WTC11 (cell line): Measurements from ENCODE around the gene ZNF775.

ENCODE experiments used
- ETV6 ChIP-seq: sonication (generic); formaldehyde crosslinking; IDR thresholded peaks from 2 replicates; pipeline ENCODE4 v1.8.1; 2022; ENCODE audit warnings: mild to moderate bottlenecking, missing genetic modification reagents
- FOXP1 ChIP-seq: sonication (generic); formaldehyde crosslinking; IDR thresholded peaks from 2 replicates; pipeline ENCODE4 v1.8.0; 2022; ENCODE audit warnings: missing genetic modification reagents, mild to moderate bottlenecking, moderate library complexity, borderline replicate concordance
- JUN ChIP-seq: sonication (generic); formaldehyde crosslinking; IDR thresholded peaks from 2 replicates; pipeline ENCODE4 v1.8.0; 2023; ENCODE audit warnings: mild to moderate bottlenecking, missing genetic modification reagents
- NFYB ChIP-seq: sonication (generic); formaldehyde crosslinking; conservative IDR thresholded peaks from 2 replicates; pipeline ENCODE4 v1.8.0; 2022; ENCODE audit warnings: low read depth, missing genetic modification reagents
- NR1H2 ChIP-seq: sonication (generic); formaldehyde crosslinking; IDR thresholded peaks from 2 replicates; pipeline ENCODE4 v1.9.0; 2021; ENCODE audit warnings: mild to moderate bottlenecking, moderate library complexity, missing genetic modification reagents
- RELA ChIP-seq: sonication (generic); formaldehyde crosslinking; IDR thresholded peaks from 2 replicates; pipeline ENCODE4 v1.8.1; 2022; ENCODE audit warnings: missing genetic modification reagents, mild to moderate bottlenecking, borderline replicate concordance
- SMAD3 ChIP-seq: sonication (generic); formaldehyde crosslinking; IDR thresholded peaks from 2 replicates; pipeline ENCODE4 v1.8.0; 2022; ENCODE audit warnings: missing genetic modification reagents, mild to moderate bottlenecking, borderline replicate concordance
- ZNF138 ChIP-seq: sonication (generic); formaldehyde crosslinking; conservative IDR thresholded peaks from 2 replicates; pipeline ENCODE4 v1.8.1; 2022; ENCODE audit warnings: mild to moderate bottlenecking, moderate library complexity, missing genetic modification reagents
- ZNF232 ChIP-seq: sonication (generic); formaldehyde crosslinking; IDR thresholded peaks from 2 replicates; pipeline ENCODE4 v1.8.0; 2022; ENCODE audit warnings: mild to moderate bottlenecking, missing genetic modification reagents
- ZNF317 ChIP-seq: sonication (generic); formaldehyde crosslinking; IDR thresholded peaks from 2 replicates; pipeline ENCODE4 v1.8.1; 2023; ENCODE audit warnings: low read depth, mild to moderate bottlenecking, moderate library complexity, missing genetic modification reagents, borderline replicate concordance
- TF ChIP-seq, protein P1 (sequence below): sonication (generic); formaldehyde crosslinking; IDR thresholded peaks from 2 replicates; pipeline ENCODE4 v1.8.1; 2023; ENCODE audit warnings: mild to moderate bottlenecking, missing genetic modification reagents, moderate library complexity
- TF ChIP-seq, protein P2 (sequence below): fragments of 200-600 bp; IDR thresholded peaks from 2 replicates; pipeline ENCODE4 v1.8.0; 2022; ENCODE audit warnings: antibody characterized with exemption
- TF ChIP-seq, protein P3 (sequence below): sonication (generic); formaldehyde crosslinking; IDR thresholded peaks from 2 replicates; pipeline ENCODE4 v1.8.1; 2023; ENCODE audit warnings: mild to moderate bottlenecking, missing genetic modification reagents, borderline replicate concordance
- TF ChIP-seq, protein P4 (sequence below): sonication (generic); formaldehyde crosslinking; IDR thresholded peaks from 2 replicates; pipeline ENCODE4 v1.8.1; 2022; ENCODE audit warnings: missing genetic modification reagents, borderline replicate concordance

DNA sequence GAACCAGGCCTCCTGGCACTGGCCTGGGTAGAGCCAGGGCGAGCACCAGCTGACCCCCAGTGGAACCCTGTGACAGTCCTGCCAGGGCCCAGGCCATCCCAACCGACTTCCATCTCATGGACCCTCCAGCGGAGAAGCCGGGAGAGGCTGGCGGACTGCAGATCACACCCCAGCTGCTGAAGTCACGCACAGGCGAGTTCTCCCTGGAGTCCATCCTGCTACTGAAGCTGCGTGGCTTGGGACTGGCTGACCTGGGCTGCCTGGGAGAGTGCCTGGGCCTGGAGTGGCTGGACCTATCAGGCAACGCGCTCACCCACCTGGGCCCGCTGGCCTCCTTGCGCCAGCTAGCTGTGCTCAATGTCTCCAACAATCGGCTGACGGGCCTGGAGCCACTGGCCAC, 42.4 kb upstream of the ZNF775 start:
- no peak for TF ChIP-seq JUN (CRISPR knock-in tag)
- TF ChIP-seq ETV6, result no peak
- TF ChIP-seq, protein P1, sequence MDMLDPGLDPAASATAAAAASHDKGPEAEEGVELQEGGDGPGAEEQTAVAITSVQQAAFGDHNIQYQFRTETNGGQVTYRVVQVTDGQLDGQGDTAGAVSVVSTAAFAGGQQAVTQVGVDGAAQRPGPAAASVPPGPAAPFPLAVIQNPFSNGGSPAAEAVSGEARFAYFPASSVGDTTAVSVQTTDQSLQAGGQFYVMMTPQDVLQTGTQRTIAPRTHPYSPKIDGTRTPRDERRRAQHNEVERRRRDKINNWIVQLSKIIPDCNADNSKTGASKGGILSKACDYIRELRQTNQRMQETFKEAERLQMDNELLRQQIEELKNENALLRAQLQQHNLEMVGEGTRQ (CRISPR knock-in tag), result no peak
- TF ChIP-seq, protein P2, sequence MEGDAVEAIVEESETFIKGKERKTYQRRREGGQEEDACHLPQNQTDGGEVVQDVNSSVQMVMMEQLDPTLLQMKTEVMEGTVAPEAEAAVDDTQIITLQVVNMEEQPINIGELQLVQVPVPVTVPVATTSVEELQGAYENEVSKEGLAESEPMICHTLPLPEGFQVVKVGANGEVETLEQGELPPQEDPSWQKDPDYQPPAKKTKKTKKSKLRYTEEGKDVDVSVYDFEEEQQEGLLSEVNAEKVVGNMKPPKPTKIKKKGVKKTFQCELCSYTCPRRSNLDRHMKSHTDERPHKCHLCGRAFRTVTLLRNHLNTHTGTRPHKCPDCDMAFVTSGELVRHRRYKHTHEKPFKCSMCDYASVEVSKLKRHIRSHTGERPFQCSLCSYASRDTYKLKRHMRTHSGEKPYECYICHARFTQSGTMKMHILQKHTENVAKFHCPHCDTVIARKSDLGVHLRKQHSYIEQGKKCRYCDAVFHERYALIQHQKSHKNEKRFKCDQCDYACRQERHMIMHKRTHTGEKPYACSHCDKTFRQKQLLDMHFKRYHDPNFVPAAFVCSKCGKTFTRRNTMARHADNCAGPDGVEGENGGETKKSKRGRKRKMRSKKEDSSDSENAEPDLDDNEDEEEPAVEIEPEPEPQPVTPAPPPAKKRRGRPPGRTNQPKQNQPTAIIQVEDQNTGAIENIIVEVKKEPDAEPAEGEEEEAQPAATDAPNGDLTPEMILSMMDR, result no peak
- TF ChIP-seq, protein P3, sequence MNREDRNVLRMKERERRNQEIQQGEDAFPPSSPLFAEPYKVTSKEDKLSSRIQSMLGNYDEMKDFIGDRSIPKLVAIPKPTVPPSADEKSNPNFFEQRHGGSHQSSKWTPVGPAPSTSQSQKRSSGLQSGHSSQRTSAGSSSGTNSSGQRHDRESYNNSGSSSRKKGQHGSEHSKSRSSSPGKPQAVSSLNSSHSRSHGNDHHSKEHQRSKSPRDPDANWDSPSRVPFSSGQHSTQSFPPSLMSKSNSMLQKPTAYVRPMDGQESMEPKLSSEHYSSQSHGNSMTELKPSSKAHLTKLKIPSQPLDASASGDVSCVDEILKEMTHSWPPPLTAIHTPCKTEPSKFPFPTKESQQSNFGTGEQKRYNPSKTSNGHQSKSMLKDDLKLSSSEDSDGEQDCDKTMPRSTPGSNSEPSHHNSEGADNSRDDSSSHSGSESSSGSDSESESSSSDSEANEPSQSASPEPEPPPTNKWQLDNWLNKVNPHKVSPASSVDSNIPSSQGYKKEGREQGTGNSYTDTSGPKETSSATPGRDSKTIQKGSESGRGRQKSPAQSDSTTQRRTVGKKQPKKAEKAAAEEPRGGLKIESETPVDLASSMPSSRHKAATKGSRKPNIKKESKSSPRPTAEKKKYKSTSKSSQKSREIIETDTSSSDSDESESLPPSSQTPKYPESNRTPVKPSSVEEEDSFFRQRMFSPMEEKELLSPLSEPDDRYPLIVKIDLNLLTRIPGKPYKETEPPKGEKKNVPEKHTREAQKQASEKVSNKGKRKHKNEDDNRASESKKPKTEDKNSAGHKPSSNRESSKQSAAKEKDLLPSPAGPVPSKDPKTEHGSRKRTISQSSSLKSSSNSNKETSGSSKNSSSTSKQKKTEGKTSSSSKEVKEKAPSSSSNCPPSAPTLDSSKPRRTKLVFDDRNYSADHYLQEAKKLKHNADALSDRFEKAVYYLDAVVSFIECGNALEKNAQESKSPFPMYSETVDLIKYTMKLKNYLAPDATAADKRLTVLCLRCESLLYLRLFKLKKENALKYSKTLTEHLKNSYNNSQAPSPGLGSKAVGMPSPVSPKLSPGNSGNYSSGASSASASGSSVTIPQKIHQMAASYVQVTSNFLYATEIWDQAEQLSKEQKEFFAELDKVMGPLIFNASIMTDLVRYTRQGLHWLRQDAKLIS (CRISPR knock-in tag), result no peak
- TF ChIP-seq RELA (CRISPR knock-in tag), result no peak
- TF ChIP-seq NR1H2 (CRISPR knock-in tag), result no peak
- no peak for TF ChIP-seq ZNF138
- no peak for TF ChIP-seq ZNF232 (CRISPR knock-in tag)
- TF ChIP-seq ZNF317 (CRISPR knock-in tag), result no peak
- TF ChIP-seq NFYB, result no peak
- TF ChIP-seq SMAD3 (CRISPR knock-in tag), result no peak
- TF ChIP-seq, protein P4, sequence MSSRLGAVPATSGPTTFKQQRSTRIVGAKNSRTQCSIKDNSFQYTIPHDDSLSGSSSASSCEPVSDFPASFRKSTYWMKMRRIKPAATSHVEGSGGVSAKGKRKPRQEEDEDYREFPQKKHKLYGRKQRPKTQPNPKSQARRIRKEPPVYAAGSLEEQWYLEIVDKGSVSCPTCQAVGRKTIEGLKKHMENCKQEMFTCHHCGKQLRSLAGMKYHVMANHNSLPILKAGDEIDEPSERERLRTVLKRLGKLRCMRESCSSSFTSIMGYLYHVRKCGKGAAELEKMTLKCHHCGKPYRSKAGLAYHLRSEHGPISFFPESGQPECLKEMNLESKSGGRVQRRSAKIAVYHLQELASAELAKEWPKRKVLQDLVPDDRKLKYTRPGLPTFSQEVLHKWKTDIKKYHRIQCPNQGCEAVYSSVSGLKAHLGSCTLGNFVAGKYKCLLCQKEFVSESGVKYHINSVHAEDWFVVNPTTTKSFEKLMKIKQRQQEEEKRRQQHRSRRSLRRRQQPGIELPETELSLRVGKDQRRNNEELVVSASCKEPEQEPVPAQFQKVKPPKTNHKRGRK, result no peak
- TF ChIP-seq FOXP1 (CRISPR knock-in tag), result no peak; the same call in 1 of the 2 replicates
